DND-41 (cell line): ENCODE results near the gene TBC1D22A.

Experiments
- ATAC-seq: fragments of 200-7000 bp; cut with Tn5 transposase; 3 replicates; pipeline ENCODE4 v1.9.1; 2021; ENCODE audit warnings: low read depth; ENCODE audit not compliant: insufficient read depth
- DNase-seq: peaks from one replicate; pipeline ENCODE4 v3.0.0-alpha.2; 2020
- H2AFZ ChIP-seq: 2 replicates; pipeline ENCODE4 v1.6.0; 2012; ENCODE audit warnings: low read depth, low read length
- H3K27ac ChIP-seq: 2 replicates; pipeline ENCODE4 v1.5.1; 2012; ENCODE audit warnings: low read length, inconsistent platforms
- H3K27me3 ChIP-seq: fragments of 200-600 bp; sonication (generic); 2 replicates; pipeline ENCODE4 v1.6.0; 2012; ENCODE audit warnings: low read length, mild to moderate bottlenecking, inconsistent platforms; ENCODE audit not compliant: insufficient read depth, poor library complexity
- H3K36me3 ChIP-seq: 2 replicates; pipeline ENCODE4 v1.5.1; 2012; ENCODE audit warnings: low read length, inconsistent platforms; ENCODE audit not compliant: insufficient read depth
- H3K4me1 ChIP-seq: 2 replicates; pipeline ENCODE4 v1.5.1; 2012; ENCODE audit warnings: mild to moderate bottlenecking, low read length; ENCODE audit not compliant: insufficient read depth
- H3K4me2 ChIP-seq: 2 replicates; pipeline ENCODE4 v1.6.0; 2012; ENCODE audit warnings: mild to moderate bottlenecking, moderate library complexity, low read length, inconsistent platforms; ENCODE audit not compliant: insufficient read depth
- H3K4me3 ChIP-seq, 2 experiments: fragments of 200-600 bp in 1 of 2; shearing (Covaris generic) in 1 of 2; 2 replicates each; pipeline ENCODE4 v1.5.1; 2012 to 2016; ENCODE audit warnings: inconsistent platforms in 2 of 2, low read length in 2 of 2, mild to moderate bottlenecking in 2 of 2, low read depth in 1 of 2, moderate library complexity in 1 of 2
- H3K79me2 ChIP-seq: 2 replicates; pipeline ENCODE4 v1.6.0; 2012; ENCODE audit warnings: low read length, inconsistent platforms; ENCODE audit not compliant: insufficient read depth
- H3K9ac ChIP-seq: 2 replicates; pipeline ENCODE4 v1.6.0; 2012; ENCODE audit warnings: low read depth, mild to moderate bottlenecking, inconsistent platforms, low read length, moderate library complexity
- H3K9me3 ChIP-seq: 2 replicates; pipeline ENCODE4 v1.5.1; 2012; ENCODE audit warnings: low read length, moderate library complexity, mild to moderate bottlenecking, inconsistent platforms; ENCODE audit not compliant: insufficient read depth, severe bottlenecking
- H4K20me1 ChIP-seq: 2 replicates; pipeline ENCODE4 v1.6.0; 2012; ENCODE audit warnings: low read length; ENCODE audit not compliant: insufficient read depth
- EZH2 ChIP-seq: IDR thresholded peaks from 3 replicates; pipeline ENCODE4 v1.6.1; 2012; ENCODE audit warnings: borderline replicate concordance, low read depth, mild to moderate bottlenecking, moderate library complexity, low read length, inconsistent platforms; ENCODE audit not compliant: severe bottlenecking
- TF ChIP-seq, protein P1 (sequence below): IDR thresholded peaks from 2 replicates; pipeline ENCODE4 v1.5.1; 2012; ENCODE audit warnings: borderline replicate concordance, low read length, moderate library complexity, mild to moderate bottlenecking; ENCODE audit not compliant: poor library complexity, severe bottlenecking; ENCODE audit errors: extremely low read depth

TBC1D22A gene

DNA sequence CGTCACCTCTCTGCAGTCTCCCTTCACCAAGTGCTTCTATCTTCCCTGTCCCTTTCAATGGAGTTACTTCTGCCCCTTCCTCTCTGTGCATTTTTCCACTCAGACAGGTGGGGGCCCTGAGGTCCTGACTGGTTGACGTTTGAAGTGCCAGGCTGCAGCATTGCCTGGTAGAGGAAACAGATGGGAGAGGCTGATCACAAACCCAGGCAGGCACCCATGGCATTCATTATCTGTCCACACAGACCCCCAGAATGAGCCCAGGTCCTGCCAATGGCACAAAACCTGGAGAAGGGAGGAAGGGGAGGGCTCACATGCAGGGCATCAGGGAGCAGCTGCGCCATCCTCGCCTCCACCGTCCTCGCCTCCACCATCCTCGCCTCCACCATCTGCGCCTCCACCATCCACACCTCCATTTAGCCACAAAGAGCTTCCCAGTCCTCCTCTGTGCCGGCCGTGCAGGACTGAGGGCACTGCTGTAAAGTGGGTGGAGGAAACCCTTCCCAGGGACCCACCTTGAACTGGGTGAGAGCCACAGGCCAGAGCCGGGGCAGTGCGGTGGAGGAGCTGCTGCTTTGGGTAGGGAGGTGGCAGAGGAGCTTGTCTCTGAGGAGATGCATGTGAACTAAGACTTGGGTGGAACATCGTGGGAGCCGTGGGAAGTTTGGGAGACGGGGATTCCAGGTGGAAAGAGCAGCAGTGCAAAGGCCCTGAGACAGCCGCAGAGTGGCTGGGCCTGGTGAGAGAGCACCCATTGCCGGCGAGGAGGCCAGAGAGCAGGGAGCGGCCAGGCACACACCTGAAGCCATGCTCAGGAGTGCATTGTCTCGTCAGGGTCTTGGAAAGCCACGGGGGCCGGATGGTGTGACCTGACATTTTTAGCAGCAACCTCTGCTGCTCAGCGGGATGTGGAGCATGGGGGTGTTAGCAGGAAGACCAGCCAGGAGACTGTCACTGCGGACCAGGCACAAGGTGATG, 145.1 kb downstream of the TBC1D22A start:
- Histone ChIP-seq H3K36me3 (peaks cover 13% of the 10 kb centered on the region), H3K4me1 (no peaks in the 10 kb centered on the region), H2AFZ (no peak overlapping the region), H4K20me1 (peaks cover 14% of the 10 kb centered on the region), H3K9me3 (no peaks in the 10 kb centered on the region), H3K27me3 (no peaks in the 10 kb centered on the region), H3K79me2 (peaks cover 9% of the 10 kb centered on the region; the same call in 1 of the 2 replicates), H3K9ac (no peak overlapping the region), H3K4me3 (no peak overlapping the region), H3K4me2 (no peak overlapping the region), H3K27ac (no peak overlapping the region)
- DNase-seq (no peak), ATAC-seq (no peak)
- TF ChIP-seq, protein P1, sequence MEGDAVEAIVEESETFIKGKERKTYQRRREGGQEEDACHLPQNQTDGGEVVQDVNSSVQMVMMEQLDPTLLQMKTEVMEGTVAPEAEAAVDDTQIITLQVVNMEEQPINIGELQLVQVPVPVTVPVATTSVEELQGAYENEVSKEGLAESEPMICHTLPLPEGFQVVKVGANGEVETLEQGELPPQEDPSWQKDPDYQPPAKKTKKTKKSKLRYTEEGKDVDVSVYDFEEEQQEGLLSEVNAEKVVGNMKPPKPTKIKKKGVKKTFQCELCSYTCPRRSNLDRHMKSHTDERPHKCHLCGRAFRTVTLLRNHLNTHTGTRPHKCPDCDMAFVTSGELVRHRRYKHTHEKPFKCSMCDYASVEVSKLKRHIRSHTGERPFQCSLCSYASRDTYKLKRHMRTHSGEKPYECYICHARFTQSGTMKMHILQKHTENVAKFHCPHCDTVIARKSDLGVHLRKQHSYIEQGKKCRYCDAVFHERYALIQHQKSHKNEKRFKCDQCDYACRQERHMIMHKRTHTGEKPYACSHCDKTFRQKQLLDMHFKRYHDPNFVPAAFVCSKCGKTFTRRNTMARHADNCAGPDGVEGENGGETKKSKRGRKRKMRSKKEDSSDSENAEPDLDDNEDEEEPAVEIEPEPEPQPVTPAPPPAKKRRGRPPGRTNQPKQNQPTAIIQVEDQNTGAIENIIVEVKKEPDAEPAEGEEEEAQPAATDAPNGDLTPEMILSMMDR = no peak
- no peak for TF ChIP-seq EZH2

DNA sequence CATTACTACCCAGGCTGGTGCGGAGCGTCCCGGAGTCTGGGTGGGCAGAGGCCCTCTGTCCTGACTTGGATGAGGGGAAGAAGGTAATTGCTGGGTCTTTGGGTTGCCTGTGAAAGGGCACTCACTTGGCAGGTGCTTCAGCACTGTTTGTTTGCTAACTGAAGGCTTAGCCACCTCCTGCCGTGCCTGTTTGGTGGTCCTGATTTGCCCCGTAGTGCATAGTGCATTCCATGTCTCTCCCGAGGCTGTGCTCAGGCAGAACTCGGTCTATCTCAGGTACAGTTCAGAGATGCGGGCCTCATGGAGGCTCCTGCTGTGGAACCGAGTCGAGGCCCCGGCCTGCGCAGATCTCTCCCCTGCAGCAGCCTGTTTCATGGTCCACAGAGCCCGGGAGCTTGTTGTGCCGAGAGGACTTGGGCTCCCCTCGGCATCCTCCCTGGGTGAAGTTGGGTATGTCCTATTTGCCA, 146.2 kb downstream of the TBC1D22A start:
- ATAC-seq (no peak), DNase-seq (no peak)
- Histone ChIP-seq H3K4me3 (no peak overlapping the region), H3K27me3 (no peaks in the 10 kb centered on the region), H3K36me3 (peaks cover 19% of the 10 kb centered on the region), H3K4me2 (no peak overlapping the region), H3K9ac (no peak overlapping the region), H2AFZ (no peak overlapping the region), H4K20me1 (peaks cover 12% of the 10 kb centered on the region), H3K4me1 (no peaks in the 10 kb centered on the region), H3K79me2 (peaks cover 9% of the 10 kb centered on the region; the same call in 1 of the 2 replicates), H3K9me3 (no peaks in the 10 kb centered on the region), H3K27ac (no peak overlapping the region)
- no peak for TF ChIP-seq EZH2
- TF ChIP-seq, protein P1 = no peak

DNA sequence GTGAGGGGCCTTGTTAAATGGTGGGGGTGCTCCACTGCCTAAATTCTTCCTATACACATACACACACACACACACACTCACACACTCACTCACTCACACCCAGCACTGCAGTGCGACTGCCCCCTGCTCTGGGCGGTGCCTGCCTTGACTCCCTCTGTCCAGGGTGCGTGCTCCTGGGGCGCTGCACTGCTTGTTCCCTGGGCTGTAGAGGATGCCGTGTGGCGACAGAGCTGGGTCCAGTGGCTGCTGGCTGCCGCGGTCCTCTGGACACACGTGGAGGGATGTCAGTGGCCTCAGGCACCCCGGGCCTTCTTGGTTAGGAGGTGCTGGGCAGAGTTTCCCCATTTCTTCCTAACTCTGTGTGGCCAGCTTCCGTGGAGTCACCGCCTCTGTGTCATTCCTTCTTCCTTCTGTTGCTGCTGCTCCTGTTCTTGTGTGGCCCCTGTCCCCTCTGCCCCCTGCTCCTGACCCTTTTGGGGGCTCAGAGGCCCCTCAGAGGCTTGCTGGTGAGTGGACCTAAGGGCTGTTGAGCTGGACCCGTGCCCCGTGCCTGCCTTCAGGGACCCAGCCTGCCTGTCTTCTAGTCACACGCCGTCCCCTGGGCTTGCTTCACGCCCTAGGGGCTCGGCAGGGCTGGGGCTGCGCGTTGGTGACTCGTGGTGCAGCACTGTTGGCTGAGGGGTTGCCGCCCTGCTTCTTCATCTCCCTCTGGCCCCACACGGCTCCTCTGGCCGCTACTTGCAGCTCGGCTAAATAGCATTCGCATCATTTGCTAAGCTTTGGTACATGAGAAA, 147.0 kb downstream of the TBC1D22A start:
- H3K9ac ChIP-seq = no peak overlapping the region
- H3K9me3 ChIP-seq = no peaks in the 10 kb centered on the region
- TF ChIP-seq, protein P1 = no peak
- TF ChIP-seq EZH2 = no peak
- no peaks in the 10 kb centered on the region for H3K27me3 ChIP-seq
- H2AFZ ChIP-seq = no peak overlapping the region
- no peak overlapping the region for H3K27ac ChIP-seq
- ATAC-seq (no peak), DNase-seq (no peak)
- no peaks in the 10 kb centered on the region for H3K4me1 ChIP-seq
- peaks cover 24% of the 10 kb centered on the region for H3K36me3 ChIP-seq
- peaks cover 12% of the 10 kb centered on the region for H4K20me1 ChIP-seq
- H3K79me2 ChIP-seq = peaks cover 9% of the 10 kb centered on the region; the same call in 1 of the 2 replicates
- no peak overlapping the region for H3K4me3 ChIP-seq
- H3K4me2 ChIP-seq = no peak overlapping the region
